Transverse colon (tissue), 4 donors: Measurements from ENCODE around the gene PRPSAP1.

Source experiments
- POLR2A ChIP-seq: fragments of 450-650 bp; IDR thresholded peaks from one replicate; pipeline ENCODE4 v1.6.1; 2016; ENCODE audit warnings: antibody characterized with exemption, mild to moderate bottlenecking, moderate library complexity
- POLR2AphosphoS5 ChIP-seq, 3 donors: sonication (generic); formaldehyde crosslinking; IDR thresholded peaks; one replicate each; pipeline ENCODE4 v1.6.1; 2016; ENCODE audit warnings: antibody characterized with exemption in 3 of 3
- TF ChIP-seq, protein P1 (sequence below), 5 experiments: fragments of 200-600 bp in 3 of 5; fragments of 450-650 bp in 2 of 5; sonication (generic) in 3 of 5; IDR thresholded peaks; 1 replicate in 2 of 5; 2 replicates in 3 of 5; pipeline ENCODE4 v1.5.1; 2016 to 2017; ENCODE audit warnings: antibody characterized with exemption in 5 of 5, inconsistent platforms in 3 of 5, mild to moderate bottlenecking in 2 of 5, moderate library complexity in 1 of 5

DNA sequence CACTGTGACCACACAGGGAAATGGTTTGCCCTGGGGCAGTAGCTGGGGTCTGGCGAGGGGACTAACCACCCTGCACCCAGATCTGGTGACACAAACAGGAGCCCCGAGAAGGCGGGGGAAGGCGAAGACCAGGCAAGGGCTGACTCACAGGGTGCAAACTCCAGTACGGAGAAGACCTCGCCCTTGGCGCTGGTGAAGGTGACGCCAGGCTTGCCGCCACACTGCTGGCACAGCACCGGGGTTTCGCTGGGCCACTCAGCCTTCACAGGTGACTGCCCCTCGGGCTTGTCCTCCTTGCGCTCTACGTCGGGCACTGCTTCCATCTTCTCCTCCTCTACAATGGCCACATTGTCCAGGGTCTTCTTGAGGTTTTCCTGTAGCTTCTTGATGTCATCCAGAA lies 42.3 kb upstream of the PRPSAP1 start:
- TF ChIP-seq POLR2AphosphoS5 (IDR thresholded peaks at IDR 0.05): no peak
- TF ChIP-seq, protein P1, sequence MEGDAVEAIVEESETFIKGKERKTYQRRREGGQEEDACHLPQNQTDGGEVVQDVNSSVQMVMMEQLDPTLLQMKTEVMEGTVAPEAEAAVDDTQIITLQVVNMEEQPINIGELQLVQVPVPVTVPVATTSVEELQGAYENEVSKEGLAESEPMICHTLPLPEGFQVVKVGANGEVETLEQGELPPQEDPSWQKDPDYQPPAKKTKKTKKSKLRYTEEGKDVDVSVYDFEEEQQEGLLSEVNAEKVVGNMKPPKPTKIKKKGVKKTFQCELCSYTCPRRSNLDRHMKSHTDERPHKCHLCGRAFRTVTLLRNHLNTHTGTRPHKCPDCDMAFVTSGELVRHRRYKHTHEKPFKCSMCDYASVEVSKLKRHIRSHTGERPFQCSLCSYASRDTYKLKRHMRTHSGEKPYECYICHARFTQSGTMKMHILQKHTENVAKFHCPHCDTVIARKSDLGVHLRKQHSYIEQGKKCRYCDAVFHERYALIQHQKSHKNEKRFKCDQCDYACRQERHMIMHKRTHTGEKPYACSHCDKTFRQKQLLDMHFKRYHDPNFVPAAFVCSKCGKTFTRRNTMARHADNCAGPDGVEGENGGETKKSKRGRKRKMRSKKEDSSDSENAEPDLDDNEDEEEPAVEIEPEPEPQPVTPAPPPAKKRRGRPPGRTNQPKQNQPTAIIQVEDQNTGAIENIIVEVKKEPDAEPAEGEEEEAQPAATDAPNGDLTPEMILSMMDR (IDR thresholded peaks at IDR 0.05): no peak
- no peak for TF ChIP-seq POLR2A
